Thyroid gland (tissue), 4 donors: ENCODE results near the gene EHBP1.

Experiments used
- CTCF ChIP-seq, 6 experiments: fragments of 200-600 bp in 3 of 6; fragments of 450-650 bp in 3 of 6; sonication (generic) in 3 of 6; IDR thresholded peaks; one replicate each; pipeline ENCODE4 v1.5.1; 2016 to 2019; ENCODE audit warnings: antibody characterized with exemption in 6 of 6, mild to moderate bottlenecking in 2 of 6, inconsistent platforms in 1 of 6, moderate library complexity in 1 of 6
- POLR2A ChIP-seq, 2 donors: fragments of 450-650 bp; IDR thresholded peaks; one replicate each; pipeline ENCODE4 v1.6.1; 2017; ENCODE audit warnings: antibody characterized with exemption in 2 of 2, mild to moderate bottlenecking in 2 of 2, moderate library complexity in 1 of 2

GRCh38 chr2:62733546-62733945 is 28.0 kb downstream of the EHBP1 start:
- no peak for TF ChIP-seq CTCF (IDR thresholded peaks at IDR 0.05)
- TF ChIP-seq POLR2A (IDR thresholded peaks at IDR 0.05), result no peak
